Stromal cell of bone marrow (primary cell): ENCODE data around the gene LRP4.
A peak's percentile ranks its signal among the peaks of the same experiment; 100 is the strongest.

ENCODE experiments used
- DNase-seq: peaks from one replicate; pipeline ENCODE4 v3.0.0-alpha.2; 2012; ENCODE audit warnings: low read depth

Gene LRP4

DNA sequence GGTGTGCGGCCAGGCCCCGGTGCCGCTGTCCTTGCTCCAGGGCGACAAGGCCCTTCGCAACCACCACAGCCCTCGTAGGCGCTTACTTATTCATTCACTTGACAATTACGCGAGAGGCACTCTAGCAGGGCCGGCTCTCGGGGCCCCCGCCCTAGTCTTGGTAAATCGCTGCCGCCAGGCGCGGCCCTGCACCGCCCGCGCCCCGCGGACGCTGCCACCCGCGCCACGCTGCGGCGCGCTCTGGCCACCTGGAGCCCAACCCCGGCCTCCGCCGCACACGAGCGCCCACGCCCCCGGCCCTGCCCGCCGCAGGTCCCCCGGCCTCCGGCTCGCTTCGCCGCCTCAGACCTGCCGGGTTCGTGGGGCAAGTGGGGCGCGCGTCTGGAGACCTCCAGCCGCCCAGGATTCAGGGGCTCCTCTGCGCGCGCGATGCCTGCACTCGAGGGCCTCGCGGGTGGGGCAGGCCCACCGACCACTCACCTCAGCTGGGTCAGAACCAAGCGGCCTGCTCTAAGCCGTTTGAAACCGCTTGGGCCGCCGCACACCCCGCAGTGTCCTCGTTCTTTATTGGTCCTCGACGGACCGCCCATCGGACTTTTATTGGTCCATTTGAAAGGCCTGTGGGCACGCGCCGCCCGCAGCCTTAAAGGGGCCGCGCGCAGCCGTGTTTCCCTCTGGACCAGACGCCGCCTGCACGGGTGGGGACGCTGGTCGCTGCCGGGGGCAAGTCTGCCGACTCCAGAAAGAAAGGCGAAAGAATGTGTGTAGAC lies 72.4 kb downstream of the LRP4 start, which contains the start of gene CKAP5:
Gene CKAP5 (minus strand): TSS at position 541 of the 770 bp plus-strand sequence. CDS start 25,049 bp downstream, outside the sequence.
- peak; percentile 83 for DNase-seq

DNA sequence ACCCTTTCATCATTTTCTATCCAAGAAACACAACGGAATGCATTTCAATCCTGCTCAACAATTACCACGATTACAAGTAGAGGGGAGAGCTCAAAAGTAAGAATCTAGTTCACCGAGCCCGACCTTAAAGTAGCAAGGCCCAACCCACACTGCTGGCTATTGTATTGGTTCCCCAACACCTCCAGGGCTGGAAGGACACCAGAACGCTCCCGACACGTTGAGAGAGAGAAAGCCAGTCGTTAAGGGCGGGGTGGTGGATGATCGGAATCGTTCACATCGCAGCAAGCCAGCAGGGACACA lies 73.0 kb downstream of the LRP4 start:
- DNase-seq = no peak

- no peak for DNase-seq
These were observed 78.2 kb downstream of the LRP4 start for GRCh38 chr11:46840116-46840515.

- DNase-seq = no peak
These were observed 79.8 kb downstream of the LRP4 start for GRCh38 chr11:46838501-46838900.

GRCh38 chr11:46837860-46838259 lies 80.5 kb downstream of the LRP4 start:
- DNase-seq = no peak

- DNase-seq = no peak
These were observed 81.5 kb downstream of the LRP4 start for GRCh38 chr11:46836870-46837269.

DNA sequence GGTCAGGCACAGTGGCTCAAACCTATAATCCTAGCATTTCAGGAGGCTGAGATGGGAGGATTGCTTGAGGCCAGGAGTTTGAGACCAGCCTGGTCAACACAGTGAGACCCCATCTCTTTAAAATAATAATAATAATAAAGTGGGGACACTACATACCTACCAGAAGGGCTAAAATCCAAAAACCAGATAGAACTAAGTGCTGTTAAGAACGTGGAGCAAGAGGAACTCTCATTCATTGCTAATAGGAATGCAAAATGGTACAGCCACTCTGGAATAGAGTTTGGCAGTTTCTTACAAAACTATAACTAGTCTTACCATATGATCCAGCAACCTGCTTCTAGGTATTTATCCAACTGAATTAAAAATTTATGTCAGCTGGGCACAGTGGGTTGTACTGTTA lies 81.9 kb downstream of the LRP4 start:
- DNase-seq = no peak

GRCh38 chr11:46835897-46836296 lies 82.5 kb downstream of the LRP4 start:
- no peak for DNase-seq

- DNase-seq = no peak
These were observed 83.5 kb downstream of the LRP4 start for GRCh38 chr11:46834821-46835220.

DNA sequence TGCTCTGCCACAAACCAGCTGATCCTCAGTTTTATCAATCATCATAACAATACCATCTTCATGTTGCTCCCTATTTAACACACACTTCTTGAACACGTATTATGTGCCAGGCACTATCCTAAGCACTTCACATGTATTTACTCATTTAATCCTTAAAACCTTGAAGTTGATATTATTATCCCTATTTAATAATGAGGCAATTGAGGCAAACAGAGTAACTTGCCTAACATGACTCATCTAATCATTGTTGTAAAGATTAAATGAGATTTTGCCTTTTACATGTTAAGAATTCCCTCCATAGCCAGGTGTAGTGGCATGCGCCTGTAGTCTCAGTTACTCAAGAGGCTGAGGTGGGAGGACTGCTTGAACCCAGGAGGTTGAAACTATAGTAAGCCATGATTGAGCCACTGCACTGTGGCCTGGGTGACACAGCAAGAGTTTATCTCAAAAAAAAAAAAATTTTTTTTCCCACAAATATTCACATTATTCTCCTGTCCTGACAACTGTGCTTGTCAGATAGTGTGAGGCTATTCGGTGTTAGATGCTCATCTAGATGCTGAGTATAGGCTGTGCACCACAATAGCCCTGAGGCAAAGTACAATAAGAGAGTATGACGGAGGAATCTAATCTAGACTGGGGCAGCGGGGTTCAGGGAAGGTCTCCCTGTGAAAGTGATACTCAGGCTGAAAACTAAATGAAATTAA lies 85.7 kb downstream of the LRP4 start:
- DNase-seq = no peak

- DNase-seq = no peak
These were observed 90.4 kb downstream of the LRP4 start for GRCh38 chr11:46827995-46828394.

GRCh38 chr11:46826310-46827044 lies 91.9 kb downstream of the LRP4 start:
- peak; percentile 65 for DNase-seq

DNA sequence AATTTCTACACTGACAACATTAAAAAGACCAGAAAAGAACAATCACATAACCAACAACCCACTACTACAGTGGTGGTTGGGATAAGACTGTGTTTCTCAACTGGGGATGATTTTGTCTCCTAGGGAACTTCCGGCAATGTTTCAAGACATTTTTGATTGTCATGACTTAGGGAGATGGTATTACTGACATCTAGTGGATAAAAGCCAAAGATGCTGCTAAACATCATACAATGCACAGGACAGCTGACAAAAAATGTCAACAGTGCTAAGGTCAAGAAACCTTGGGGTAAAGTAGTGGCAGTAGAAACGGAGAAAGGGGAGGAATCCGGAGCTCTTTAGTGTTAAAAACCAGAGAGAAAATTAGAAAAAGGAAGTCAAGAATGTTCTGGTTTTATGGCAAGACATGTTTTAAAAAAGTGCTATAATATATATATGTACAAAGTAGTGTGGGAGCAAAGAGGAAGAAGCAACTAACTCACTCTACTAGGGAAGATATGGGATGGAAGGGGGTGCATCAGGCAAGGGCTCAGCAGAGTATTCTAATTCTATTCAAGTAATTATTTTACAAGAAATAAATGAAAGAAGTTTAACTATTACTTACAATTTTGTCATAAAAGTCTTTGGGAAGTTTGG lies 109.4 kb downstream of the LRP4 start:
- peak; percentile 27 for DNase-seq
